Hepatocyte (in vitro differentiated cells): ENCODE results near the gene GLI3.

Experiments used
- EZH2phosphoT487 ChIP-seq: fragments of 200-600 bp; sonication (generic); IDR thresholded peaks from one replicate; pipeline ENCODE4 v1.6.1; 2018; ENCODE audit warnings: antibody characterized with exemption, mild to moderate bottlenecking, low read depth, moderate library complexity; ENCODE audit not compliant: unreplicated experiment, severe bottlenecking
- TF ChIP-seq, protein P1 (sequence below): fragments of 200-600 bp; sonication (generic); IDR thresholded peaks from 2 replicates; pipeline ENCODE4 v1.5.1; 2016; ENCODE audit warnings: antibody characterized with exemption, mild to moderate bottlenecking; ENCODE audit not compliant: poor library complexity

- TF ChIP-seq, protein P1, sequence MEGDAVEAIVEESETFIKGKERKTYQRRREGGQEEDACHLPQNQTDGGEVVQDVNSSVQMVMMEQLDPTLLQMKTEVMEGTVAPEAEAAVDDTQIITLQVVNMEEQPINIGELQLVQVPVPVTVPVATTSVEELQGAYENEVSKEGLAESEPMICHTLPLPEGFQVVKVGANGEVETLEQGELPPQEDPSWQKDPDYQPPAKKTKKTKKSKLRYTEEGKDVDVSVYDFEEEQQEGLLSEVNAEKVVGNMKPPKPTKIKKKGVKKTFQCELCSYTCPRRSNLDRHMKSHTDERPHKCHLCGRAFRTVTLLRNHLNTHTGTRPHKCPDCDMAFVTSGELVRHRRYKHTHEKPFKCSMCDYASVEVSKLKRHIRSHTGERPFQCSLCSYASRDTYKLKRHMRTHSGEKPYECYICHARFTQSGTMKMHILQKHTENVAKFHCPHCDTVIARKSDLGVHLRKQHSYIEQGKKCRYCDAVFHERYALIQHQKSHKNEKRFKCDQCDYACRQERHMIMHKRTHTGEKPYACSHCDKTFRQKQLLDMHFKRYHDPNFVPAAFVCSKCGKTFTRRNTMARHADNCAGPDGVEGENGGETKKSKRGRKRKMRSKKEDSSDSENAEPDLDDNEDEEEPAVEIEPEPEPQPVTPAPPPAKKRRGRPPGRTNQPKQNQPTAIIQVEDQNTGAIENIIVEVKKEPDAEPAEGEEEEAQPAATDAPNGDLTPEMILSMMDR: no peak
- no peak for TF ChIP-seq EZH2phosphoT487
These were observed 92.4 kb downstream of the GLI3 start for GRCh38 chr7:42144604-42145003.
